OCI-M1 (cell line): ENCODE data around the gene TMEM266.

Experiments
- DNase-seq: peaks from one replicate; lab custom pipeline; 2025; lab: John Stamatoyannopoulos, UW

TMEM266 gene

DNA sequence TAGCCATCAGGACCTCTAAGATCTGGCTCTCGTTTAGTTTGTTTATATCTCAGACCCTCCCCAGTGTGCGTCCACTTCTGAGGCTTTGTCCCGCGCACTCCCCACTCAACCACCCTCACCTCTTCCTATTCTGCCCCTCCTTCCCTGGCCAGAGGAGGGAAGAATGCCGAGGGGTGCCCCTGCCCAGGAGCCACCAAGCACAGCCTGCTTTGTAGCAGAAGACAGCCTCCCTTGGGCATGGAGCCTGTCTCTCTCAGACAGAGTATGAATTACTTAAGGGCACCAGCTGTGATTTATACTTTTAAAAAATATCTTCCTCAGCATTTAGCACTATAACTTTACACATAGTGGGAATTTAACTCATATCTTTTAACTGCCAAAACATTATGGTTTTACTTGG lies 6.0 kb downstream of the TMEM266 start:
- no peak for DNase-seq

DNA sequence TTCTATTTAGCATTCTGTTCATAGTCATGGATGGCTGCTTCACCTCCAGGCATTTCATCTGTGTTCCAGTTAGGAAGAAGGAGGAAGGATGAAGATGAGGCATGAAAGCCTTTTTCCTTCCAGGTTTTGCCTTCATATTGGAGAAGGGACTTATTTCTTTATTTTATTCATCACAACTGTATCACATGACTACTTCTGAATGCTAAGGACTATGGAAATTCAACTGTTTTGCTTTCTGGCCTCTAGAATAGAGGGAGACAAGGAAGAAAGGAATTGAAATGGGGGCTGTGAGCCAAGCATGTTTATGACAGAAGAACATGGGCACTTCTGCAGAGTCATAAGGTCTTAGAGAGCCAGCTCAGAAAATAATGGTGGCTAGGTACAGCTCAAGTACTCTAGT lies 10.4 kb downstream of the TMEM266 start:
- no peak for DNase-seq

DNA sequence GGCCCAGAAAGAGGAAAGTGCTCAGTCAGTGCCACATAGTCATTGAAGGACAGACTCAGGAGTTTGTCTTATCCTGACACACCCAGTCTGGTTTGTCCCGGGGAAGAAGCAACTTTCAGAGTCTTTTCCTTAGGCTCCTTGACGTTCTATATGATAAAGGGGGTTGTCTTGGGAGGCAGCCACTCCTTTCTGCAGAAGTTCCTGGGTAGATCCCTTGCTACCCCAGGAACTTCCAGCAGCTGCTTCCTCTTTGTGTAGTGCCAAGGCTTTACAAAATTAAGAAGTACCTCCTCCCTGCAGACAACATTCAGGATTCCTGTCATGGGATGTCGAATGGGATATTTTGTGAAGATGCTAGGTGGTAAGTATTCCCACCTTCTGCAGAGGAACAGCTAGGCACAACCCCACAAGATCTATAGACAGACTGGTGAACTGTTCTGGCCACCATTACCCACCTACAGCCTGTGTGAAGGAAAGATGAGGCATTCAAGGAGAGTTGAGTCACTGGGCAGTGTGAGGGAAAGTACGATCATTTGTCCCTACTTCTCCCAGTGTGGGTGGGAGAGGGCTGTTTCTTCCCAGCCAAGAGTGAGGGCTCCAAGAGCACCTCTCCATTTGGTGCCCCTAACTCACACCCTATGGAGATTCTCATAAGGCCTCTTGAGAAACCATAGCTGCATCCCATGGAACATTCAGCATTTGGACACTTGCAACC lies 11.3 kb downstream of the TMEM266 start:
- no peak for DNase-seq

DNA sequence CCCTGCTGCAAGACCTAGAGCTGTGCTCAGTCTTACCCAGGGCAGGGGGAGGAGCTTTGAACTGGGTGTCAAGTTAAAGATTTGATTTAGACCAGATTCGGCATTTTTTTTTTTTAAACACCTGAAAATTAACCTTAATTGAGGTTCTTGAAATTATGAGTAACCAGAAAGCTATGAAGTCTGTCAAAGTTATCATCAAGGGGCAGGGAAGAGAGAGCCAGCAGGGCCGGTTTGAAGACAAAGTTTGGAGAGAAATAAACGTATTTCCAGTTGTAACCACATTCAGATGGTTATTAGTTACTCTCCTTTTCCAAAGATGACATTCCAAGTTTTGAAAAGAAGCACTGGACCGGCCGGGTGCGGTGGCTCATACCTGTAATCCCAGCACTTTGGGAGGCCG lies 12.0 kb downstream of the TMEM266 start:
- no peak for DNase-seq

DNA sequence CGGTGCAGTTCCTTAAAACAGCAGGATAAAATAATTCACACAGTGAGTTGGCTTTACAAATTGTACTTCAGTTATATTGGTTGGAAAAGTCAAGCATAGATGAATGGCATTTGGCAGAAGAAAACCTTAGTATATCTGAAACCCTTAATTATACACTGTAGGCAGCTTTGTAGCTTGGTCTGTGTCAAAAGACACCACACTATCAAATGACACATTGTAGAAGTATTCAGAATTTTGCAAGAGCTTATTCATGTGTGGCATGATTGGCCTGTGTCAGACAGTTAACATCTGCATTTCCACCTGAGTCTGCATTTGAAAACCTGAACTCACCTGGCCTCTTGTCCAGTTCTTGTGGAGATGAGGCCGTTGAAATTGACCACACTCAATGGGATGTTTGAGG lies 13.8 kb downstream of the TMEM266 start:
- DNase-seq, result no peak

DNA sequence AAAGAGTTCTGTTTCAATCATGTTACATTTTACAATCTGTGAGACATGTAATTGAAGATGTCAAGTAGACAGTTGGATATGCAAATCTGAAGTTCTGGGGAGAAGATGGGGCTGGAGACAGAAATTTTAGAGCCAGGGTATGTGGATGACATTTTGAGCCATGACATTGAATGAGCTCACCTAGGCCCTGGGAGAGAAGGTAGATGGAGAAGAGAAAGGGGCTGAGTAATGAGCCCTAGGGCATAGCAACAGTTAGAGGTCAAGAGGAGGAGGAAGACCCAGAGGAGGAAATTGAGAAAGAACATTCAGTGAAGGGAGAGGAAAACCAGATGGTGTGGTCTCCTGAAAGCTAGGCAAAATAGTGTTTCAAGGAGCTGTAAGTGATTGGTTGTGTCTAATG lies 15.3 kb downstream of the TMEM266 start:
- DNase-seq, result no peak

DNA sequence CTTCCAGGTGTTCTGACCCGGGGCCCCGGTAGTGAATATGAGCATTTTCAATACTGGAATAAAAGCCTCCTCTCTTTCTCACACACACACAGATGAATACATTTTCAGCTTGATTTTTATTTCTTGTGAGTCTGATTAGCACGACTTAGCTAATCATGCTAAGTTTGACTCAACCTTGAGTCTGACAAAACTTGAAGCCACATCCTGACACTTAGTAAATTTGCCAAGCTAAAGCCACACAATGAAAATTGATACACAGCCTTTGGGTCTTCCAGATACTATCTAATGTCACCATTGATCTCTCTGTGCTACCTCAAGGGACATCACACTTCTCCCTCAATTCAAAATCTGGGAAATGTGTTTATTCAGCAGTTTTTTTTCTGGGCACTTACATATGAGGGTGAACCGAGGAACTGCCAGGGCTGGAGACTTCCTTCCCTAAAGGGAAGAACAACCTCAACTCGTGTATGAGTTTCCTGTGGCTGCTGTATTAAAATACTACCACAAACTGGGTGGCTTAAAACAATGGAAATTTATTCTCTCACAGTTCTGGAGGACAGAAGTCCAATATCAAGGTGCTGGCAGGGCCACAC lies 18.6 kb downstream of the TMEM266 start:
- no peak for DNase-seq

DNA sequence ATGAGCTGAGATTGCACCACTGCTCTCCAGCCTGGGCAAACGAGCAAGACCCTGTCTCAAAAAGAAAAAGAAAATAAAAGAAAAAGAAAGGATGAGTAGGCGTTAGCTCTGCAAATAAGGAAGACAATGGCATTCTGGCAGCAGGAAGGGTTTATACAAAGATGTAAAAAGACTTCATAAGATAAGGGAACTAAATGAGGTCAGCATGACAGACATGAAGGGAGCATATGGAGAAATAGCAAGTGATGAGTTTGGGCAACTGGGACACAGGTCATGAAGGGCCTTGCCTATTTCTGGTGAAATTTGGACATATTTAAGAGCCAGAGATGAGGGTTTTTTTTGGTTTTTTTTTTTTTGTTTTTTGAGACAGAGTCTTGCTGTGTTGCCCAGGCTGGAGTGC lies 24.5 kb downstream of the TMEM266 start:
- peak; percentile 3 for DNase-seq

DNA sequence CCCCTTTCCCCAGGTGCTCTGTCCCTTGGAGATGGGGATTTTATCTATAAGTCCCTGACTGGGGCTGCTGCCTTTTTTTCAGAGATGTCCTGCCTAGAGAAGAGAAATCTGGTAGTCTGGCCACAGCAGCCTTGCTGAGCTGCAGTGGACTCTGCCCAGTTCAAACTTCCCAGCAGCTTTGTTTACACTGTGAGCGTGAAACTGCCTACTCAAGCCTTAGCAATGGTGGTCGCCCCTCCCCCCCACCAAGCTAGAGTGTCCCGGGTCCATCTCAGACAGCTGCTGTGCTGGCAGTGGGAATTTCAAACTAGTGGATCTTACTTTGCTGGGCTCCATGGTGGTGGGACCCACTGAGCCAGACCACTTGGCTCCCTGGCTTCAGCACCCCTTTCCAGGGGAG lies 38.9 kb downstream of the TMEM266 start:
- DNase-seq, result no peak

DNA sequence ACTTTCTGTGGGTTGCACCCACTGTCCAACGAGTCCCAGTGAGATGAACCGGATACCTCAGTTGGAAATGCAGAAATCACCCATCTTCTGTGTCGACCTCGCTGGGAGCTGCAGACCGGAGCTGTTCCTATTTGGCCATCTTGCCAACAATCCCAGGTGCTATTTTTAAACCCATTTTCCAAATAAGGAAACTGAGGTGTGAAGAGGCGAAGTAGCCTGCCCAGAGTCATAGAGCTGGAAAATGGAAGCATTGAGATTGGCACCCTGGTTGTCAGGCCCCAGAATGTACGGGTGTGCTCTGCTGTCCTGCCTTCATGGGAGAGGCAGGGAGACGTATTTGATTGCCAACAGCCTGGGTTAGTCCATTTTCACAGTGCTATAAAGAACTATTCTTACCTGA lies 39.6 kb downstream of the TMEM266 start:
- DNase-seq, result no peak

DNA sequence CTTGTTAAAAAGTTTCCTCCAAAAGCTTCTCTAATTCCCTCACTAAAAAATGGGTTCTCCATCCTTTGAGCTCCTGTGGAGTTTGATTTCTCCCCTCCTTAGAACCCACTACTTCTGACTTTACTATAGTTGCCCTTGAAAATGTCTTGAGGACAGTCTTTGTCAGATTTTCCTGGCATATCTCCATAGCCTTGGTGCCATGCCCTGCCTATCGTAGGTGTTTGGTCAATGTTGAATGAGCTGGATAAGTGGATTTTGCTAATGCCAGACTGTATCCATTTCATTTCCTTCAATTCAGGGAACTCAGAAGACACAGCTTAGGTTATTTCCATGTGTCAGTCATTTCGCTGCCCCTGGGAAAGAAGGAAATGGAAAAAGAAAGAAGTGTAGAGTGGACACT lies 40.6 kb downstream of the TMEM266 start:
- DNase-seq, result no peak

DNA sequence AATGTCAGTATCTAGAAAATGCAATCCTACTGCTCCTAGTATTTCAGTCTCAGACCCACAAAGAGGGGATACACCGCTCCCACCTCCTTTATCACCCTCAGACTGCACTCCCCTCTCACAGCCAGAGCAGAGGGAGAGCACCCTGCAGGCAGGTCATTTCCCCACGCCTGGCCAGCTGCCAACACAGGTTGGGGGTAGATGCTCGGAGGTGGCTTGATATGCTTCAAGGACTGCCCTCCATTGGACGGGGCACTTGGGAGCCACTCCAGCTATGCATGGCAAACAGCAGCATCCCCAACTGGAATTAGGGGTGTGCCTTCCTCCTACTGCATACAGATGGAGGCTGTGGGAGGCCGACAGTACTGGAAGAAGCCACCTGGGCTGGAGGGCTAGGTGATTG lies 41.9 kb downstream of the TMEM266 start:
- no peak for DNase-seq

DNA sequence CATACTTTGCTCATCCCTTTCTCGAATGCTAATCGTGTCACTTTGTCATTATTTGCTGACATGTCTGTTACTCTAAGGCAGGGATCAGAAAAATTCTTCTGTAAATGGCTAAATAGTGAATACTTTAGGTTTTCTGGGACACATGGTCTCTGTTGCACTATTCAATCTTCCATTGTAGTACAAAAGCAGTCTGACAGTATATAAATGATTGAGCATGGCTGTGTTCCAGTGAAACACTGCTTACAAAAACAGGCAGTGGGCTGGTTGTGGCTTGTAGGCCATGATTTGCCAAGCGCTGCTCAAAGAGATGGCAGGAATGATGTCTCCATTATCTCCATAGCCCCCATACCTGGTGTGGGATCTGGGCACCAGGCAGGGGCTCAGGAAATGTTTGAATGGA lies 45.6 kb downstream of the TMEM266 start:
- DNase-seq, result no peak

DNA sequence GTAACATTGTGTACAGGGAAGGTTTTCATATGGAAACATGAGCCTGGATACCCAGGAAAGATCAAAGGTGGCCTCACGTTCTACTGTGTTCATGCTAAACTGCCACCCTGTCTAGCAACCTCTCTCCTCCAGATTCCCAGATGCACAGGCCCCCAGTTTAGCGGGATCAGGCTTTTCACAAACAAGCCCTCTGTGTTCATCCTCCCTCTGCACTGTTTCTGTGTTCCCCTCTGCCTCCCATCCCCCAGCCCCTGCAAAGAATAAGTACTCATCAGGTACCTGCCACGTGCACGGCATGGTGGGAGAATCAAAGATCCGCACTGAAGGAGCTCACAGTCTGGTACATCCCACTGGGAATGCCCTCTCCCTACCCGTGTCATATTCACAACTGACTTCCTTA lies 46.1 kb downstream of the TMEM266 start:
- DNase-seq, result no peak

DNA sequence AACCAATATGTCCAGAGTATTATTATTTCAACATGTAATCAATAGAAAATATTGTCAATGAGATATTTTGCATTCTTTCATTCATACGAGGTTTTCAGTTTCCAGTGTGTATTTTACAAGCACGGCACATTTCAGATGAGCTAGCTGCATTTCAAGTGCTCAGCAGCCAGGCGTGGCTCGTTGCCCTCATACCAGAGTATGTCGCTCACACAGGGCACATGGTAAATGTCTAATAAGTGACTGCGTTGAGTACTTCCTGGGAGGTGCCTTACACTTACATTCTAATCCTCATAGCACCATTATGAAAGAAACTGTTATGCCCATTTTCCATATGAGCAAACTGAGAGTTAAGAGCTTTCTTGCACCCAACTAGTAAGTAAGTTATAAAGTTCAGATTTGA lies 47.4 kb downstream of the TMEM266 start:
- no peak for DNase-seq

DNA sequence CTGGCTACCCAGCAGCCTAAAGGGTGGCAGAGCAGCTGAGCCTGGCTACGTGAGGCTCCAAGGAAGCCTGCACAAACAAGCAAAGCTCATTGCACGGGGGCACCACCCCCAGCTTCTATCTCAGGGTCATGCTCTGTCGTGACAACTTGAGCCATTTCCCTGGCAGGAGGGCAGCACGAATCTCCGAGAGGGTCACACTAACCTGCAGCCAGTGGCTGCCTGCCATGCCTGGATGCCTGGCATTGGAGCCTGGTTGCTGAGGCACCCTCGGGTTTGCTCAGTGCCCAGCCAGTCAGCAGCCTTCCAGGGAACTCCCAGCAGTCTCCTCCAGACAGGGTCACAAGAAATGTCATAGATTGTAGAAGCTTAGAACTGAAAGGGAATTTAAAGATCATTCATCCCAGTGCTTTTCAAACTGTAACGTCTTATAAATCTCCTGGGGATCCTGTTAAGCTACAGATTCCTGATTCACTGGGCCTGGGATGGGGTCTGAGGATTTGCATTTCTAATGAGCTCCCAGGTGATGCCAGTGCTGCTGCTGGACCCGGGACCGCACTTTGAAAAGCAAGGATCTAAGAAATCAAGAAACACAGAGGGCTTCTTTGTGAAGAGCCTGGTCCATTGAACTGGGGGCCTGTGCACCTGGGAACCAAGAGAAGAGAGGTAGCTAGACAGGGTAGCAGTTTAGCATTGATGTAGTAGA lies 48.4 kb downstream of the TMEM266 start:
- DNase-seq, result no peak

DNA sequence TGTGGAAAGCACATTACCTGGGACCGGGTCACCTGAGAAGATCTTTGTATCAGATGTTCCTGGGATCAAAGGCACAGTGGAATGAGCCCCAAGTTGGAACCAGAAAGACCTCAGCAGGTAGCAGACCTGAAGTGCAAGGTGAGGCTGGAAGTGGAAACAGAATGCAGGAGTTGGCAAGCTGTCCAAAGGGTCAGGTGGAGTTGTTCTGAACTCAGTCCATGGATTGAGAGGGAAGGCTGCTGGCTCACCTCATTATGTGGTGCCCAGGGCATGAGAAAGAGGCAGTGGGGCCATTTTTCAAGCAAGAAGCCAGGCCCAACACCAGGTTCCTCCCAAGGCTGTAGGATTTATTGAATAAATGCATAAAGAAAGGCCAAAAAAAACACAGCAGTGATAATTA lies 49.3 kb downstream of the TMEM266 start:
- DNase-seq, result no peak

DNA sequence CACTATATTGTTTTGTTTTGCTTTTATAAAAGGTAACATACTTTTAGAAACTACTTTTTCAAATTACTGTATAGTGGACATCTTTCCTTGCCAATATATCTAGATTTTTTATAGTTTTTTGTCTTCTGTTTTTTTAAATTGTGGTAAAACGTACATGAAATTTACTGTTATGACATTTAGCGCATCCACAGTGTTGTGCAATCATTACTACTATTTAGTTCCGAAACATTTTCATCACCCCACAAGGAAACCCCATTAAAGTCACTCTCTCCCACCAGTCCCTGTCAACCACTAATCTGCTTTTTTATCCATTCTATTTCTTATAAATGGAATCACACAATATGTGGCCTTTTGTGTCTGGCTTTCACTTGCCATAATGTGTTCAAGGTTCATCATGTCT lies 54.8 kb downstream of the TMEM266 start:
- DNase-seq, result no peak

DNA sequence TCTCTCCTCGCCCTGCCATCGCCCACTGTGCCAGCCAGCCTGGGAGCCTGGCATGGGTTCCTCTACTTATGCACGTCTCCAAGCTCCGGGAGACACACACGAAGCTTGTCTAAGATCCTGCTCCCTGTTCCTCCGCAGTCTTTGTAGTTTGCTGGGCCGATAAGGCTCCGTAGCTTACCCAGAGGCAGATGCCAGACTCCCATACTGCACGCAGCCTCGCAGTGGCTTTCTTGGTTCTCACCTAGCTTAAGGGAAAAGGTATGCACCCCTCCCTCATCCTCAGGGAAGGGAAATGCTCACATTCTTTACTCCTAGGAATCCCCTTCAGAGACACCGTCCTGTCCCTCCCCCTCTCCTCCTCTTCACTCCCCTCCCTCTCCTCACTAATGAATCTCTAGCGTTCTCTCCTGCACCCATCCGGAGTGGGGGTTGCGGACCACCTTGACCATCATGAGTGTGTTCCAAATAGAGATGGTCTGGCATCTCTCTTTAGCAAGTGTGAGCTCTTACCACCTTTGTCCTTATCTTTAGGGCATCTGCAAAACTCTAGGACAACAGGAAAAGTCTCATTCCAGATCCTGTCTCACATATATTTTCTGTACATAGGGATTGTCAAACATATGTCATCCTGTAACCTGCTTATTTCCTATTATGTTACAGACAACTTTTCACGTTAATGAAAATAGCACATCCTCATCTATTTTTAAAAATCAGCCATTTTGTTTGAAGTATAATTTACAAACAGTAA lies 56.5 kb downstream of the TMEM266 start:
- DNase-seq, result no peak

DNA sequence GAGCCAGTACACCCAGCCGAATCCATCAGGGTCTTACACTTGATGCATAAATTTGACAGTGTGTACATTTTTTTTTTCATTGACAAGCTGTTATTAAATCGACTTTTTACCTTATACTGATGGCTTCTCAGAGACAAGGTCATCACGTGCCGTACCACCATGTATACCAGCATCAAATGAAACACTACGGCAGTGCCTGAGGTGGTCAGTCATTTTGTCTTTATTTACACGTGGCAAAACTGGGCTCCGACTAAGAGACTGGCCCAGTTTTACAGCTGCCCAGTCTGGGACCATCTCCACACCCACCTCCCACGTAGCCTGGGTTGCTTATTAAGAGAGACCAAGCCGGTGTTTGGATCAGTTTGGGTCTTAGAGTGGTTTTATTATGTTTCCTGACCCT lies 57.4 kb downstream of the TMEM266 start:
- no peak for DNase-seq

DNA sequence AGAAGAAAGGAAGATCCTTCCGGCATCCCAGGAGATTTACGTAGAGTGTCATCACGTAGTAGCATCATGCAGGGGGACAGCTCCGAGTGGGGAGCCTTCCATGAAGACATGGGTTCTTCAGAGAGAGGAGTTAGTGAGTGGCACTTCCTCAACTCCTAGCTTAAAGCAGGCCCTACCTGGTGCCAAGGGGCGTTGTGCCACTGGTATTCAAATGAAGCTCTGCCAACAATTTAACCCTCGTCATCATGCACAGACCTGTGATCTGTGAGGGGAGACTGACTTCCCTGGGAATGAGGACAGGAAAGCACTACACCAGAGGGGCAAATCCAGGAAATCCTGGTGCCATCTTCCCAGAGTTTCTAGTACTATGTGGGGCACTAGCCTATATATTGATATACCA lies 59.0 kb downstream of the TMEM266 start:
- DNase-seq, result no peak

DNA sequence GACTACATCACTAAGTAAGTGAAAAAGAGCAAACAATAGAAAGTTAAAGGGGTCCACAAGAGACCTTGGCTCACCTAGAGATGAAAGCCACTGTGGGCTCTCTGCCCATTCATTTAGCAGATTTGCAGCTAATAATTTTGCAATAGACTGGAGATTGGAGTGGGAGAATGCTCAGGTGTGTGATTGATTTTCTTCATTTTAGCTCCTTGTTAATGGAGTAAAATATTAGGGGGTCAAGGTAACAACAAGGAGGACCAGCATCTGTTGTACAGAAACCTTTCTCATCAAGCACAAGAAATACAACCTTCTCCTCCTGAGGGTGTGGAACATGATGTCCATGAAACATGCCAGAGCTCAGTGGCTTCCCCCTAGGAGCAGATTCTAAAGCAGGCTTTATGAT lies 63.2 kb downstream of the TMEM266 start:
- no peak for DNase-seq

DNA sequence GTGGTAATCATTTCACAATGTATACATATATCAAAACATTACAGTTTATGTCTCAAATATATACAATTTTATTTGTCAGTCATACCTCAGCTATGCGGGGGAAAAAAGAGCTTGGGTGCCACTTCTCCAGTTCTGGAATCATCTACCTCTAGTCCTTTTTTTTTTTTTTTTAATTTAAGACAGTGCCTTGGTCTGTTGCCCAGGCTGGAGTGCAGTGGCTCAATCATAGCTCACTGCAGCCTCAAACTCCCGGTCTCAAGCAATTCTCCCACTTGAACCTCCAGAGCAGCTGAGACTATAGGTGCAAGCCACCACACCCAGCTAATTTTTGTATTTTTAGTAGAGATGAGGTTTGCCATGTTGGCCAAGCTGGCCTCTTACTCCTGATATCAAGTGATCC lies 67.4 kb downstream of the TMEM266 start:
- DNase-seq, result no peak
